Measurements from ENCODE around the gene HRC. TPM values are rescaled to one million over a fixed set of nuclear protein-coding genes. Genes with fewer than 3 reads are reported as not detected.
A peak's percentile ranks its signal among the peaks of the same experiment; 100 is the strongest.
"Not testable (repeated sequence)": the region's sequence is repeated elsewhere in the genome, so short reads cannot be mapped to it uniquely, and the experiment has no call there.

The HRC gene
- total RNA-seq, 4 donors from 2014 or later = 1.1 to 4.0 (median 1.2) TPM

- TF ChIP-seq POLR2A (IDR thresholded peaks at IDR 0.05) = no peak
- TF ChIP-seq CTCF (IDR thresholded peaks at IDR 0.05) = no peak
- WGBS, 2 donors = 1% methylated on average over 23 of the region's 23 CpGs
- DNase-seq (ENCODE audit: low spot score in 2 of 2) = peak; percentile 73 to 94
- intact Hi-C loops (cut with DNase I; ENCODE audit: low total_unique reads) = loop anchor here (5.0 to 10.0 kb wide), 2 partner anchors 52 to 155 kb away; partner anchors contain the start of genes GYS1 and RUVBL2
- peak overlapping the region; percentile 63 for H3K4me3 ChIP-seq (ENCODE audit: low read depth, poor library complexity, severe bottlenecking)
Observed at GRCh38 chr19:49149652-49150105, 5.5 kb downstream of the HRC start.

- intact Hi-C loops (cut with DNase I; ENCODE audit: low total_unique reads) = loop anchor here (5.0 to 10.0 kb wide), 2 partner anchors 52 to 154 kb away; partner anchors contain the start of genes GYS1 and RUVBL2
- peak; percentile 96 to 99 for DNase-seq (ENCODE audit: low spot score in 2 of 2)
Observed at GRCh38 chr19:49148784-49149651, 6.2 kb downstream of the HRC start.

GRCh38 chr19:49148044-49148682 is 7.0 kb downstream of the HRC start:
- intact Hi-C loops (cut with DNase I; ENCODE audit: low total_unique reads) = loop anchor here (5.0 to 10.0 kb wide), 2 partner anchors 51 to 153 kb away; partner anchors contain the start of genes GYS1 and RUVBL2

More at GRCh38 chr19:49148784-49149651, 6.2 kb downstream of the HRC start:
- 1 to 3% methylated on average over 36 to 46 of the region's 49 CpGs for WGBS, 2 donors
- H3K4me3 ChIP-seq (ENCODE audit: low read depth, poor library complexity, severe bottlenecking) = peak overlapping the region; percentile 63
- TF ChIP-seq POLR2A (IDR thresholded peaks at IDR 0.05) (no peak), CTCF (IDR thresholded peaks at IDR 0.05) (no peak)

GRCh38 chr19:49146408-49146770 is 8.8 kb downstream of the HRC start:
- DNase-seq (ENCODE audit: low spot score in 2 of 2); H3K4me3 ChIP-seq (ENCODE audit: low read depth, poor library complexity, severe bottlenecking): not testable (repeated sequence)
- 38 to 45% methylated on average over 6 to 7 of the region's 7 CpGs for WGBS, 2 donors
- intact Hi-C loops (cut with DNase I; ENCODE audit: low total_unique reads) = loop anchor here (5.0 to 10.0 kb wide), 2 partner anchors 49 to 152 kb away; partner anchors contain the start of genes GYS1 and RUVBL2

More at GRCh38 chr19:49148044-49148682, 7.0 kb downstream of the HRC start:
- 49 to 67% methylated on average over 11 of the region's 11 CpGs for WGBS, 2 donors
- no peak overlapping the region for H3K4me3 ChIP-seq (ENCODE audit: low read depth, poor library complexity, severe bottlenecking)
- no peak for DNase-seq (ENCODE audit: low spot score in 2 of 2)
- no peak for TF ChIP-seq CTCF (IDR thresholded peaks at IDR 0.05)
- no peak for TF ChIP-seq POLR2A (IDR thresholded peaks at IDR 0.05)

GRCh38 chr19:49145573-49146407 is 9.4 kb downstream of the HRC start:
- 9 to 14% methylated on average over 20 to 30 of the region's 30 CpGs for WGBS, 2 donors
- intact Hi-C loops (cut with DNase I; ENCODE audit: low total_unique reads) = loop anchor here (5.0 to 10.0 kb wide), 2 partner anchors 48 to 151 kb away; partner anchors contain the start of genes GYS1 and RUVBL2
- DNase-seq (ENCODE audit: low spot score in 2 of 2) = peak in 1 of 2 donors; percentile 95
- H3K4me3 ChIP-seq (ENCODE audit: low read depth, poor library complexity, severe bottlenecking) = no peak overlapping the region
- TF ChIP-seq CTCF (IDR thresholded peaks at IDR 0.05) (no peak), POLR2A (IDR thresholded peaks at IDR 0.05) (no peak)
